HFFc6 (cell line): ENCODE measurements around the gene AVL9. TPM values are rescaled to one million over a fixed set of nuclear protein-coding genes. Genes with fewer than 3 reads are reported as not detected.

Source experiments
- DNase-seq: peaks from one replicate; pipeline ENCODE4 v3.0.0-alpha.2; 2018
- H3K27ac Mint-ChIP-seq: 2 replicates; pipeline ENCODE4 v1.8.0; 2020; ENCODE audit warnings: mild to moderate bottlenecking, mixed read lengths
- H3K27me3 Mint-ChIP-seq: 2 replicates; pipeline ENCODE4 v1.8.0; 2021; ENCODE audit warnings: mild to moderate bottlenecking, moderate library complexity, mixed read lengths; ENCODE audit not compliant: insufficient read depth
- H3K36me3 Mint-ChIP-seq: 2 replicates; pipeline ENCODE4 v1.8.0; 2021; ENCODE audit warnings: low read depth, mixed read lengths
- H3K4me1 Mint-ChIP-seq: 2 replicates; pipeline ENCODE4 v1.8.0; 2020; ENCODE audit warnings: low read depth, mixed read lengths
- H3K4me3 Mint-ChIP-seq: 2 replicates; pipeline ENCODE4 v1.8.0; 2020; ENCODE audit warnings: mild to moderate bottlenecking, moderate library complexity, mixed read lengths
- H3K9me3 Mint-ChIP-seq: 2 replicates; pipeline ENCODE4 v1.8.0; 2020; ENCODE audit warnings: mild to moderate bottlenecking, mixed read lengths
- long read RNA-seq: library from polyadenylated mRNA; unstranded; transcript quantifications from one replicate; pipeline ENCODE4 v2.0.0, GENCODE V29; 2019
- total RNA-seq, 6 experiments: library from RNA; stranded (reverse); fragmentation: NEBNext Ultra II Directional; extraction: Animal tissue kit (Norgen Biotek cat#: 25700); gene quantifications; 2 replicates in 1 of 6; 3 replicates in 5 of 6; pipeline ENCODE4 v1.2.3, GENCODE V29; 2021
- TF ChIP-seq, protein P1 (sequence below): fragments of 200-600 bp; sonication (generic); IDR thresholded peaks from 2 replicates; pipeline ENCODE4 v1.5.0; 2021; ENCODE audit warnings: antibody characterized with exemption, mild to moderate bottlenecking

AVL9 gene
- total RNA-seq = 10 to 100 TPM; 31.4 to 37.3 (median 34.1) TPM
- long read RNA-seq, partial matches to known transcripts = 0 of 4 reads
- long read RNA-seq, other reads (novel, unspliced or antisense) = 3 of 4 reads

DNA sequence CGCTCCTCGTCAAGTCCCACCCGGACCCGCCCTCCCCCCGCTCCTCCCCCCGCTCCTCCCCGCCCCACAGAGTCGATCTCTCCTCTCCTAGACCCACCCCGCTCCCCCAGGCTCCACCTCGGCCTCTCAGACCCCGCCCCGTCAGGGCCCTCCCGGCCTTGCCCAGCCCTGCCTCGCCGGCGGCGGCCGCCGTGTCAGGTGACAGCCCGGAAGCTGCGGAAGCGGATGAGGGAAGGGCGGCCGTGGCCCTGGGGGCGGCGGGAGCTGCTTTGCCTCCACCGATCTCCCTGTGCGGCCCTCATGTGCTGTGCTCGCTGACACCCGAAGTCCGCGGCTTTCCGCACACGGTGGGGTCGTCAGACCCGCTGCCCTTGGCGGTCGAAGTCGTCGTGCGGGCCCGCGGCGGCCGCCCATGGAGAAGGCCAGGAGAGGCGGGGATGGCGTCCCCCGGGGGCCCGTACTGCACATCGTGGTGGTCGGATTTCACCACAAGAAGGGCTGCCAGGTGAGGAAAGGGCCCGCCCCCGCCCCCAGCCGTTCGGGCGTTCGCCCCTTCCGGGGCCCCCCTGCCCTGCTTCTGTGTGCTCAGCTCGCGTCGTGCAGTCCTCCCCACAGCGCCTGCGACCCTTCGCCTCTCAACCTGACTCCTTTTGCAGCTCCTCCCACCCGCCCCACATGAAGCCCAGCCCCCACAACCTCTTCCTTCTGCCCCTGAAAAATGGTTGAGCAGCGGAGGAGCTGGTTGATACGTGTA, at the start of gene AVL9:
Gene AVL9 (plus strand): TSS at position 192 of the 754 bp plus-strand sequence. CDS start 221 bp downstream, at position 413.
- TF ChIP-seq, protein P1, sequence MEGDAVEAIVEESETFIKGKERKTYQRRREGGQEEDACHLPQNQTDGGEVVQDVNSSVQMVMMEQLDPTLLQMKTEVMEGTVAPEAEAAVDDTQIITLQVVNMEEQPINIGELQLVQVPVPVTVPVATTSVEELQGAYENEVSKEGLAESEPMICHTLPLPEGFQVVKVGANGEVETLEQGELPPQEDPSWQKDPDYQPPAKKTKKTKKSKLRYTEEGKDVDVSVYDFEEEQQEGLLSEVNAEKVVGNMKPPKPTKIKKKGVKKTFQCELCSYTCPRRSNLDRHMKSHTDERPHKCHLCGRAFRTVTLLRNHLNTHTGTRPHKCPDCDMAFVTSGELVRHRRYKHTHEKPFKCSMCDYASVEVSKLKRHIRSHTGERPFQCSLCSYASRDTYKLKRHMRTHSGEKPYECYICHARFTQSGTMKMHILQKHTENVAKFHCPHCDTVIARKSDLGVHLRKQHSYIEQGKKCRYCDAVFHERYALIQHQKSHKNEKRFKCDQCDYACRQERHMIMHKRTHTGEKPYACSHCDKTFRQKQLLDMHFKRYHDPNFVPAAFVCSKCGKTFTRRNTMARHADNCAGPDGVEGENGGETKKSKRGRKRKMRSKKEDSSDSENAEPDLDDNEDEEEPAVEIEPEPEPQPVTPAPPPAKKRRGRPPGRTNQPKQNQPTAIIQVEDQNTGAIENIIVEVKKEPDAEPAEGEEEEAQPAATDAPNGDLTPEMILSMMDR = no peak
- peak; percentile 95 for DNase-seq
- H3K4me1 Mint-ChIP-seq = peaks cover 35% of the 10 kb centered on the region
- peaks cover 7% of the 10 kb centered on the region; the same call in 1 of the 2 replicates for H3K9me3 Mint-ChIP-seq
- H3K36me3 Mint-ChIP-seq = peaks cover 21% of the 10 kb centered on the region
- peak within 1 kb of the TSS; percentile 91 for H3K27ac Mint-ChIP-seq
- peak within 1 kb of the TSS; percentile 92 for H3K4me3 Mint-ChIP-seq
- no peaks in the 10 kb centered on the region for H3K27me3 Mint-ChIP-seq

DNA sequence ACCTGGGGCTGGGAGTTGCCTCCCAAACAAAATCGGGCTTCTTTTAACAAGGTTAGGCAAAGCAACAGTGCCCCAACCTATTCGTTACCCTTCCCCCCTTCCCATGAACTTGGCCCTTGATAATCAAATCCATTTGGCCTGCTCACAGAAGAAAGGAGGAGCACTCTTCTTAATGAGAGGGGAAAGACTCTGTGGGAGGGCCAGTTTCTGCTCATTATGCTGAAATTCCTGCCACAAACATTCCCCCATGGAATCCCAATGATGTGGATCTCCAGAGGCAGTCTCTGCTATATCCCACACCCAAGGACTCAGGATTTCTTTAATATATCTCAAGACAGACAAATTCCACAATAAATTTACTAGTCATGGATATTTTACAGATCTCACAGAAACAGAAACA, 48.1 kb upstream of the AVL9 start:
- DNase-seq = no peak
- H3K27me3 Mint-ChIP-seq = no peaks in the 10 kb centered on the region; the same call in 1 of the 2 replicates
- no peak overlapping the region for H3K27ac Mint-ChIP-seq
- TF ChIP-seq, protein P1 = no peak
- no peak overlapping the region for H3K4me3 Mint-ChIP-seq
- no peaks in the 10 kb centered on the region; the same call in 1 of the 2 replicates for H3K9me3 Mint-ChIP-seq
- no peaks in the 10 kb centered on the region for H3K36me3 Mint-ChIP-seq
- H3K4me1 Mint-ChIP-seq = no peaks in the 10 kb centered on the region

DNA sequence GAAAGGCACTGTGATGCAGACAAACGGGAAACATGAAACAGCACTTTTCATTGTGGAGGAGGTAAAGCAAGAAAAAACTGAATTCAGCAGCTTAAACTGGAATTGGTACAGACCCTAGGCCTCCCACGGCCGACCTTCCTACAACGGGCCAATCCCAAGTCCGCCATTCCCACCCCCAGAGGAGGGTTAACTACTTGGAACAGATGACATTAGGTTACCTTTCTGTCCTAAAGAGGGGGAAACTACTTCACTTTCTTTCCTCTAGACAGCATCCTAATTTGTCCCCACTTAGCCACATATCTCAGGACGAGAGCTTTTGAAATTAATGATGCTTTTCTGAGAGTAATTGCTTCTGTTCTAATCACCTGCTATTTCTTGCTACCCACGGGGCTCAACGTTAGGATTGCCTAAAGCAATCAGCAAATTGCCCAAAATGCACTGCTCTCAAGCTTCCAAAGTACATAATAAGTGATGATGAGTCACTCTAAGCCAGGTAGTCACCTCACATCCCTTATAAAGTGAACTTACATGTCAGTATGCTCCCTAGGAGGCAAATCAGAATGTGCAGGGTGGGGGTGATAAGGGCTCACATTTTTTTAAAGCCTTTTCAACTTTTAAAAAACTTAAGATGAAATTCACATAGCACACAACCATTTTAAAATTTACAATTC, 41.8 kb upstream of the AVL9 start:
- Mint-ChIP-seq H3K27ac (no peak overlapping the region), H3K9me3 (no peaks in the 10 kb centered on the region), H3K36me3 (no peaks in the 10 kb centered on the region), H3K4me1 (no peaks in the 10 kb centered on the region), H3K4me3 (no peak overlapping the region), H3K27me3 (no peaks in the 10 kb centered on the region; the same call in 1 of the 2 replicates)
- TF ChIP-seq, protein P1 = no peak
- no peak for DNase-seq

DNA sequence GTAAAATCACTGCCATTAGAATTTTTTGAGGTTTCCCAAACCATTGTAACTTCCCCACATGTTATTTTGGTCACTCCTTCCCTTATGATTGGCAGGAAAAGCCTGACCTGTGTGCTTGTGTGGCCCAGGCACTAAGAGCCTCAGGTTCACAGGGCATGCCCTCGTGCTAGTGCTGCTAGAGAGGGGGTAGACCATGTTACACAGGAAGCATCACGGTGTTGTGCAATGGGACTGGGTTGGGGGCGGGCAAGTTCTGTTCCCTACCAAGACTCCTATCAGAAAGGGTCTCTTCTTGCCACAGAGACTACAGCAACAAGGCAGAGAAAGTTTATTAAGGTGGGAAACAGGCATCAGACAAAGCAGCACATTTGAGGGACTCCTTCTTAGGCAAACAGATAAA, 37.3 kb upstream of the AVL9 start:
- Mint-ChIP-seq H3K36me3 (no peaks in the 10 kb centered on the region), H3K9me3 (no peaks in the 10 kb centered on the region), H3K4me3 (no peak overlapping the region), H3K4me1 (no peaks in the 10 kb centered on the region), H3K27me3 (no peaks in the 10 kb centered on the region; the same call in none of the 2 replicates), H3K27ac (no peak overlapping the region)
- TF ChIP-seq, protein P1 = no peak
- DNase-seq = no peak

DNA sequence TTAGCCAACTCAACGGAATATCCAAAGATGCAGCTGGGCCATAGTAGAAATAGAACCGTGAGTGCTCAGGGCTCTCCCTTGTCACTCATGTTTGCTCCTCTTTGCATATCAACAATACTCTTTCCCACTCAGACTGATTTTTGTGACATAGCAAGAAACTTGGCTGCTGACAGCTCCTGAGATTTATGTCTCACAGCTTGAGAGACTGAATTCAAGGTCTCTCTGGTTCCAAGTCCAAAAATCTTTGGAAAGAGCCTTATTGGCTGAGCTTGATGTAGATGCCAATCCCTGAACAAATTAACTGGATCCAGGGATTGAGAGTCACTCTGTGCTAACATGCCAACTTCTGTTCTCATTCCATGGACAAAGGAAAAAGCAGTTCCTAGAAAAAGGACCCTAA, 35.5 kb upstream of the AVL9 start:
- H3K36me3 Mint-ChIP-seq = no peaks in the 10 kb centered on the region

More for the DNA sequence above, 35.5 kb upstream of the AVL9 start:
- TF ChIP-seq, protein P1 = no peak
- Mint-ChIP-seq H3K27ac (no peak overlapping the region), H3K27me3 (no peaks in the 10 kb centered on the region; the same call in none of the 2 replicates), H3K4me3 (no peak overlapping the region), H3K4me1 (no peaks in the 10 kb centered on the region), H3K9me3 (no peaks in the 10 kb centered on the region)
- no peak for DNase-seq
